ENCODE data around the gene LMO1.

Gene LMO1

GRCh38 chr11:8263109-8263768, 439 bp downstream of the LMO1 start:
- DNase-seq, result no peak

- DNase-seq, result no peak
Measured at GRCh38 chr11:8262552-8263108, 1.0 kb downstream of the LMO1 start.

- no peak for DNase-seq
Measured at GRCh38 chr11:8261921-8262551, 1.6 kb downstream of the LMO1 start.

GRCh38 chr11:8261291-8261690, 2.4 kb downstream of the LMO1 start:
- DNase-seq, result no peak

- no peak for DNase-seq
Measured at GRCh38 chr11:8260202-8260966, 3.3 kb downstream of the LMO1 start.

- DNase-seq, result no peak
Measured at GRCh38 chr11:8259306-8259959, 4.2 kb downstream of the LMO1 start.

GRCh38 chr11:8258784-8259183, 4.9 kb downstream of the LMO1 start:
- DNase-seq, result no peak

- DNase-seq, result no peak
Measured at GRCh38 chr11:8258289-8258688, 5.4 kb downstream of the LMO1 start.

- no peak for DNase-seq
Measured at GRCh38 chr11:8257003-8257664, 6.5 kb downstream of the LMO1 start.

GRCh38 chr11:8256271-8257002, 7.2 kb downstream of the LMO1 start:
- no peak for DNase-seq

GRCh38 chr11:8253566-8253965, 10.1 kb downstream of the LMO1 start:
- no peak for DNase-seq

- no peak for DNase-seq
Measured at GRCh38 chr11:8252946-8253345, 10.7 kb downstream of the LMO1 start.

- no peak for DNase-seq
Measured at GRCh38 chr11:8252388-8252787, 11.3 kb downstream of the LMO1 start.

- no peak for DNase-seq
Measured at GRCh38 chr11:8251616-8252295, 11.9 kb downstream of the LMO1 start.

- DNase-seq, result no peak
Measured at GRCh38 chr11:8250981-8251615, 12.6 kb downstream of the LMO1 start.

GRCh38 chr11:8250434-8250833, 13.2 kb downstream of the LMO1 start:
- DNase-seq, result no peak

GRCh38 chr11:8249482-8249881, 14.2 kb downstream of the LMO1 start:
- no peak for DNase-seq

GRCh38 chr11:8248786-8249185, 14.9 kb downstream of the LMO1 start:
- DNase-seq, result no peak

GRCh38 chr11:8247312-8247711, 16.4 kb downstream of the LMO1 start:
- DNase-seq, result no peak

- DNase-seq, result no peak
Measured at GRCh38 chr11:8243458-8243857, 20.2 kb downstream of the LMO1 start.
